Smooth muscle cell (in vitro differentiated cells): ENCODE measurements around the gene CNTN2. TPM values are rescaled to one million over a fixed set of nuclear protein-coding genes. Genes with fewer than 3 reads are reported as not detected.

Experiments used
- DNase-seq: peaks from one replicate; lab custom pipeline; 2025; ENCODE audit not compliant: unreplicated experiment; lab: John Stamatoyannopoulos, UW
- H2AFZ ChIP-seq: fragments of 200-600 bp; sonication (generic); 2 replicates; pipeline ENCODE4 v1.6.0; 2016; ENCODE audit warnings: antibody characterized with exemption, low read depth, mild to moderate bottlenecking
- H3F3A ChIP-seq: fragments of 200-600 bp; sonication (generic); 2 replicates; pipeline ENCODE4 v1.6.0; 2017; ENCODE audit warnings: antibody characterized with exemption, low read depth
- H3K27ac ChIP-seq: fragments of 200-600 bp; sonication (generic); 2 replicates; pipeline ENCODE4 v1.5.1; 2016; ENCODE audit warnings: low read depth, mild to moderate bottlenecking
- H3K27me3 ChIP-seq: fragments of 200-600 bp; sonication (generic); 2 replicates; pipeline ENCODE4 v1.6.1; 2016; ENCODE audit warnings: low read depth, mild to moderate bottlenecking
- H3K36me3 ChIP-seq: fragments of 200-600 bp; sonication (generic); 2 replicates; pipeline ENCODE4 v1.5.1; 2016; ENCODE audit warnings: low read depth
- H3K4me1 ChIP-seq: fragments of 200-600 bp; sonication (generic); 2 replicates; pipeline ENCODE4 v1.5.1; 2016; ENCODE audit warnings: low read depth
- H3K4me2 ChIP-seq: fragments of 200-600 bp; sonication (generic); 2 replicates; pipeline ENCODE4 v1.6.0; 2016; ENCODE audit warnings: mild to moderate bottlenecking
- H3K4me3 ChIP-seq: fragments of 200-600 bp; sonication (generic); 2 replicates; pipeline ENCODE4 v1.5.1; 2016; ENCODE audit warnings: mild to moderate bottlenecking
- H3K79me2 ChIP-seq: fragments of 200-600 bp; sonication (generic); 2 replicates; pipeline ENCODE4 v1.6.0; 2016; ENCODE audit warnings: low read depth, mild to moderate bottlenecking
- H3K9ac ChIP-seq: fragments of 200-600 bp; sonication (generic); 2 replicates; pipeline ENCODE4 v1.6.0; 2016; ENCODE audit warnings: low read depth
- H3K9me3 ChIP-seq: fragments of 200-600 bp; sonication (generic); replicated peaks from 2 replicates; pipeline ENCODE4 v1.5.1; 2016; ENCODE audit warnings: low read depth
- H4K20me1 ChIP-seq: fragments of 200-600 bp; sonication (generic); 2 replicates; pipeline ENCODE4 v1.6.0; 2016; ENCODE audit warnings: low read depth
- CTCF ChIP-seq: fragments of 200-600 bp; sonication (generic); IDR thresholded peaks from 2 replicates; pipeline ENCODE4 v1.5.1; 2017; ENCODE audit warnings: borderline replicate concordance, mild to moderate bottlenecking, antibody characterized with exemption; ENCODE audit not compliant: insufficient read depth, poor library complexity, severe bottlenecking
- WGBS: methylation state at CpG from one replicate; pipeline ENCODE4 v1.1.7; 2016; ENCODE audit warnings: low lambda C conversion rate; 5-methylcytosine and 5-hydroxymethylcytosine counted together
- polyA plus RNA-seq: library from polyadenylated mRNA; unstranded; fragments of >200 nt; fragmentation: Nextera tagmentation; extraction: Ambion mirVana; gene quantifications from 2 replicates; pipeline ENCODE4 v1.2.1, GENCODE V29; 2016
- total RNA-seq: library from RNA; depleted of rRNA; stranded (reverse); fragments of >200 nt; gene quantifications from 2 replicates; pipeline ENCODE4 v1.2.3, GENCODE V29; 2014

CNTN2 gene
- total and polyA plus RNA-seq, 2 experiments from 2014 or later, result not detected

- no peak for TF ChIP-seq CTCF
- H3K27me3 ChIP-seq, result peaks cover 12% of the 10 kb centered on the region
Measured at GRCh38 chr1:205015241-205015640, 27.8 kb upstream of the CNTN2 start.

GRCh38 chr1:205016075-205016474 lies 26.9 kb upstream of the CNTN2 start:
- Histone ChIP-seq H3K4me2 (no peak overlapping the region), H4K20me1 (no peaks in the 10 kb centered on the region), H3K27ac (no peak overlapping the region), H2AFZ (no peak overlapping the region), H3K79me2 (no peaks in the 10 kb centered on the region), H3K4me3 (no peak overlapping the region), H3K4me1 (peaks cover 14% of the 10 kb centered on the region), H3K9ac (no peak overlapping the region), H3F3A (no peaks in the 10 kb centered on the region), H3K27me3 (peaks cover 12% of the 10 kb centered on the region), H3K36me3 (no peaks in the 10 kb centered on the region), H3K9me3 (no peaks in the 10 kb centered on the region)
- WGBS, result 97% methylated on average over 9 of the region's 9 CpGs
- DNase-seq, result no peak
- TF ChIP-seq CTCF, result no peak

More at GRCh38 chr1:205015241-205015640, 27.8 kb upstream of the CNTN2 start:
- Histone ChIP-seq H3K4me1 (peaks cover 14% of the 10 kb centered on the region), H2AFZ (no peak overlapping the region), H3K36me3 (no peaks in the 10 kb centered on the region), H3K27ac (no peak overlapping the region), H3K9ac (no peak overlapping the region), H3K79me2 (no peaks in the 10 kb centered on the region), H3K9me3 (no peaks in the 10 kb centered on the region), H3F3A (no peaks in the 10 kb centered on the region), H4K20me1 (no peaks in the 10 kb centered on the region), H3K4me3 (no peak overlapping the region), H3K4me2 (no peak overlapping the region)
- DNase-seq, result no peak
- 82% methylated on average over 9 of the region's 9 CpGs for WGBS

GRCh38 chr1:205016584-205016983 lies 26.4 kb upstream of the CNTN2 start:
- Histone ChIP-seq H3K79me2 (no peaks in the 10 kb centered on the region), H4K20me1 (no peaks in the 10 kb centered on the region), H3K36me3 (no peaks in the 10 kb centered on the region), H3K4me3 (no peak overlapping the region), H3K9me3 (no peaks in the 10 kb centered on the region), H3F3A (no peaks in the 10 kb centered on the region), H3K9ac (no peak overlapping the region), H3K27ac (no peak overlapping the region), H3K4me1 (peaks cover 14% of the 10 kb centered on the region), H2AFZ (no peak overlapping the region), H3K4me2 (no peak overlapping the region), H3K27me3 (peaks cover 12% of the 10 kb centered on the region)
- DNase-seq, result no peak
- 96% methylated on average over 13 of the region's 13 CpGs for WGBS
- no peak for TF ChIP-seq CTCF

GRCh38 chr1:205017001-205017400 lies 26.0 kb upstream of the CNTN2 start:
- H2AFZ ChIP-seq, result no peak overlapping the region
- H3K9me3 ChIP-seq, result no peaks in the 10 kb centered on the region
- no peaks in the 10 kb centered on the region for H4K20me1 ChIP-seq
- TF ChIP-seq CTCF, result no peak
- peaks cover 12% of the 10 kb centered on the region for H3K27me3 ChIP-seq
- no peak overlapping the region for H3K4me2 ChIP-seq
- no peak for DNase-seq
- no peak overlapping the region for H3K9ac ChIP-seq
- no peaks in the 10 kb centered on the region for H3K36me3 ChIP-seq
- H3K4me1 ChIP-seq, result peaks cover 14% of the 10 kb centered on the region
- no peaks in the 10 kb centered on the region for H3F3A ChIP-seq
- no peaks in the 10 kb centered on the region for H3K79me2 ChIP-seq
- H3K4me3 ChIP-seq, result no peak overlapping the region
- WGBS, result 83% methylated on average over 6 of the region's 6 CpGs
- H3K27ac ChIP-seq, result no peak overlapping the region
